Duodenal mucosa (tissue), 2 donors: ENCODE results near the gene SLC27A4.
"Not testable (repeated sequence)": the region's sequence is repeated elsewhere in the genome, so short reads cannot be mapped to it uniquely, and the experiment has no call there.

Experiments used
- H3K27ac ChIP-seq: one replicate; pipeline ENCODE4 v1.7.0; 2013; ENCODE audit warnings: low read depth, low read length
- H3K27me3 ChIP-seq, 2 donors: one replicate each; pipeline ENCODE4 v1.7.0; 2013; ENCODE audit warnings: low read length in 2 of 2, control low read depth in 1 of 2; ENCODE audit not compliant: insufficient read depth in 2 of 2, control insufficient read depth in 1 of 2
- H3K36me3 ChIP-seq, 2 donors: one replicate each; pipeline ENCODE4 v1.7.0; 2013; ENCODE audit warnings: low read length in 2 of 2, control low read depth in 1 of 2; ENCODE audit not compliant: insufficient read depth in 2 of 2, control insufficient read depth in 1 of 2
- H3K4me1 ChIP-seq, 2 donors: one replicate each; pipeline ENCODE4 v1.7.0; 2013; ENCODE audit warnings: low read length in 2 of 2, control low read depth in 1 of 2; ENCODE audit not compliant: insufficient read depth in 2 of 2, control insufficient read depth in 1 of 2
- H3K4me3 ChIP-seq, 2 donors: one replicate each; pipeline ENCODE4 v1.7.0; 2013; ENCODE audit warnings: low read length in 2 of 2, low read depth in 1 of 2
- H3K9ac ChIP-seq, 2 donors: one replicate each; pipeline ENCODE4 v1.7.0; 2013; ENCODE audit warnings: low read length in 2 of 2, low read depth in 1 of 2
- H3K9me3 ChIP-seq, 2 donors: one replicate each; pipeline ENCODE4 v1.7.0; 2013; ENCODE audit warnings: low read length in 2 of 2, control low read depth in 1 of 2; ENCODE audit not compliant: control insufficient read depth in 1 of 2

SLC27A4 gene

DNA sequence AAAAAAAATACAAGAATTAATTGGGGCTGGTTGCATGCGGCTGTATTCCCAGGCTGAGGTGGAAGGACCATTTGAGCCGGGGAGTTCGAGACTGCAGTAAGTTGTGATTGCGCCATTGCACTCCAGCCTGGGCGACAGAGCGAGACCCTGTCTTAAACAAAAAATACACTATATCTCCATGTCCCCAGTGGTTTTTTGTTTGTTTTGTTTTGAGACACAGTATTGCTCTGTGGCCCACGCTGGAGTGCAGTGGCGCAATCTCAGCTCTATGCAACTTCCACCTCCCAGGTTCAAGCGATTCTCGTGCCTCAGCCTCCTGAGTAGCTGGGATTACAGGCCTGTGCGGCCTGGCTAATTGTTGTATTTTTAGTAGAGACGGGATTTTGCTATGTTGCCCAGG is 16.5 kb upstream of the SLC27A4 start:
- Histone ChIP-seq H3K36me3 (peaks cover 22 to 31% of the 10 kb centered on the region in 2 donors), H3K9ac (peak overlapping the region; percentile 74 to 100), H3K9me3 (no peaks in the 10 kb centered on the region), H3K4me1 (peaks cover 31 to 43% of the 10 kb centered on the region in 2 donors), H3K27me3 (no peaks in the 10 kb centered on the region), H3K27ac (no peak overlapping the region), H3K4me3 (peak overlapping the region; percentile 98 to 99)

DNA sequence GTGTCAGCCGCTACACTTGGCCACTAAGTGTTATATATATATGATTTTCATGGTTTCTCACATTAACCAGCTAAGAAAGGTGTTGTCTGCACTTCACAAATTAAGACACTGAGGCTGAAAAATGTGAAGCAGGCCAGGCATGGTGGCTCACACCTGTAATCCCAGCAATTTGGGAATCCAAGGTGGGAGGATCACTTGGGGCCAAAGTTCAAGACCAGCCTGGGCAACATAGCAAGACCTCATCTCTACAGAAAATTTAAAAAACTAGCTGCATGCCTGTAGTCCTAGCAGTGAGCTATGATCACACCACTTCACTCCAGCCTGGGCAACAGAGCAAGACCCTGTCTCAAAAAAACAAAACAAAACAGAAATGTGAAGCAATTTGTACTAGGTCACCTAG is 15.9 kb upstream of the SLC27A4 start:
- H3K9ac ChIP-seq = no peak overlapping the region
- H3K36me3 ChIP-seq = peaks cover 22 to 29% of the 10 kb centered on the region in 2 donors
- H3K27me3 ChIP-seq = no peaks in the 10 kb centered on the region
- peaks cover 31 to 44% of the 10 kb centered on the region in 2 donors for H3K4me1 ChIP-seq
- no peaks in the 10 kb centered on the region for H3K9me3 ChIP-seq
- no peak overlapping the region for H3K27ac ChIP-seq
- H3K4me3 ChIP-seq = no peak overlapping the region

DNA sequence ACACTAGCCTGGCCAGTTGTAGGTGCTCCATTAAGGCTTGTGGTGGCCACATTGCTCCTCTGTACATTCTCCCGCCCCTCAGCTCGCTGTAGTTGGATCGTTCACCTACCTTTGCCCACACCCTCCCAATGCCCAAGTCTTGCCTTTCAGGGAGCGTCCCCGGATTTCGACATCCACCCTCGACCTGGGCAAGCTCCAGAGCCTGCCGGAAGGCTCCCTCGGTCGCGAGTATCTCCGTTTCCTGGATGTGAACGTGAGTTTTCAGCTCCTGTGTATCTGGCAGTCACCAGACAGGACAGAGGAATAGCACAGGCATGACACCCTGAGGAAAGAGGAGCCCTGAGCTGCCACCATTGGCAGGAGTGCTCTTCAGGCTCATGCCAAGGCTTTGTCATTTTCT is 14.7 kb upstream of the SLC27A4 start:
- Histone ChIP-seq H3K9ac (no peak overlapping the region), H3K27ac (no peak overlapping the region), H3K27me3 (no peaks in the 10 kb centered on the region), H3K9me3 (no peaks in the 10 kb centered on the region), H3K4me3 (no peak overlapping the region), H3K4me1 (peaks cover 36 to 44% of the 10 kb centered on the region in 2 donors), H3K36me3 (peaks cover 22 to 28% of the 10 kb centered on the region in 2 donors)

DNA sequence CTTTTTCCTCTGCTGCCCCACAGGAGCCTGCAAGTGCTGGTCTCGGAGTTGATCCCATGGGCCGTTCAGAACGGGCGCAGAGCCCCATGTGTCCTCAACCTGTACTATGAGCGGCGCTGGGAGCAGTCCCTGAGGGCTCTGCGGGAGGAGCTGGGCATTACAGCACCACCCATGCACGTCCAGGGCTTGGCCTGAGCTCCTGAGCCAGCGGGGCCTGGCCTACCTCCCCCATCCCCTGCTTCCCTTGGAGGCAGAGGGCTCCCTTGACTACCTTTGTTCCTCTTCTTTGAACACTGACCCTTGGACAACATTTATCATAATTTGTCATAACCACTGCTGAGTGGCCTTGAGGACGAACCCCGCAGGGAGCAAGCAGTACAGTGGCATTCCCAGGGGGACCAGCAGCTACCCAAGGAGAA is 6.9 kb upstream of the SLC27A4 start:
- H3K4me1 ChIP-seq = peaks cover 25 to 28% of the 10 kb centered on the region in 2 donors
- no peak overlapping the region for H3K27ac ChIP-seq
- no peaks in the 10 kb centered on the region for H3K9me3 ChIP-seq
- H3K36me3 ChIP-seq = peaks cover 0 to 23% of the 10 kb centered on the region in 2 donors
- no peaks in the 10 kb centered on the region for H3K27me3 ChIP-seq
- no peak overlapping the region for H3K4me3 ChIP-seq
- no peak overlapping the region for H3K9ac ChIP-seq

DNA sequence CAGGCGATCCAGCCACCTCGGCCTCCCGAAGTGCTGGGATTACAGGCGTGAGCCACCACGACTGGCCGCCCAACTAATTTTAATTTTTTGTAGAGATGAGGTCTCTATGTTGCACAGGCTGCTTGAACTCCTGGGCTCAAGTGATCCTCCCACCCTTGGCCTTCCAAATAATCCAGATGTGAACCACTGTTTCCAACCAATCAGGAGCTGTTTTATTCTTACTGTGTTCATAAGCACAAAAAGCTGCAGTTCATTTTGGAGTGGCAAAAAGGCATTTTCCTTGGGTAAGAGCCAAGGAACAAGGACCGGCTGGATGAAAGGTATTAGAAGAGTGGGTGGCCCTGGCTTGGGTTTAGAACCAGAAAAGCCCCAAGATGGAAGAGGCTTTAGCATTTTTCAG is 5.2 kb upstream of the SLC27A4 start:
- H3K27me3 ChIP-seq = no peaks in the 10 kb centered on the region
- no peak overlapping the region for H3K9ac ChIP-seq
- H3K9me3 ChIP-seq = no peaks in the 10 kb centered on the region
- no peak overlapping the region for H3K27ac ChIP-seq
- H3K36me3 ChIP-seq = peaks cover 0 to 23% of the 10 kb centered on the region in 2 donors
- H3K4me1 ChIP-seq = peaks cover 24 to 26% of the 10 kb centered on the region in 2 donors
- no peak overlapping the region for H3K4me3 ChIP-seq

DNA sequence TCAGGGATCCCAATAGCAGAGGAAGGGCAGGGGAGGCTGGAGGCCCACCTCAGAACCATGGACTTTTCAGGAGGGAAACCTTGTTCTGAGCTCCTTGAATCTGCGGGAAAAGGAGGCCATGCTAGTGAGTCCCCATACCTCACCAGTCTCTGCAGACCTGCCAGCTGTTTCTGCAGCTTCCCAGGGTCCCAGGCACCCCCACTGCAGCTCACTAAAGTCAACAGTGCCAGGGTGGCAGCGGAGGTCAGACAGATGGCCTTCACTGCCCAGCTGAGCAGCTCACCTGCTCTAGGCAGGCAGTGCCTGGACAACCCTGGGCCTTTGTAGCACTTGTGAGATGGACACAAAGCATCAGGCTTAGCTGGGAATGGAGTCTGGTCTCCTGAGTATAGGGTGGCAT is 4.4 kb upstream of the SLC27A4 start:
- Histone ChIP-seq H3K4me1 (peaks cover 24 to 28% of the 10 kb centered on the region in 2 donors), H3K36me3 (peaks cover 0 to 23% of the 10 kb centered on the region in 2 donors), H3K4me3 (no peak overlapping the region), H3K27me3 (no peaks in the 10 kb centered on the region), H3K27ac (no peak overlapping the region), H3K9ac (no peak overlapping the region), H3K9me3 (no peaks in the 10 kb centered on the region)

DNA sequence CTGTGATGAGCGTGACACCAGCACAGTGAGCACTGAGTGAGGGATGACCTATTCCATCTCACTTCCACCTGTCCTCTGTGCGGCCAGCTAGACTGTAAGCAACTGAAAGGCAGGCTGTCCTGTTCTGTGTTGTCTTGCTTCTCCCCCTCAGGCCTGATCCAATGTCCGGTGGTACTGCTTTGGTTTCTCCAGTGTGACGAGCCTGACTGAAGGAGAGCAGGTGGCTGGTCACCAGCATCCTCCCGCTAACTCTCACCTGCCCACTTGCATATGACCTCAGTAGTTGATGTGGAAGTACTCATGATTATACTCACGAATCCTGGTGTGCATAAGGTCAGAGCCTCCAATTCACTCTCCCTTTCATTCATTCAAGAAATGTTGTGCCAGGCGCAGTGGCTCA is 2.4 kb upstream of the SLC27A4 start:
- Histone ChIP-seq H3K27me3 (no peaks in the 10 kb centered on the region), H3K36me3 (peaks cover 0 to 17% of the 10 kb centered on the region in 2 donors), H3K27ac (no peak overlapping the region), H3K4me1 (peaks cover 17 to 25% of the 10 kb centered on the region in 2 donors), H3K4me3 (no peak overlapping the region), H3K9ac (no peak overlapping the region), H3K9me3 (no peaks in the 10 kb centered on the region)

DNA sequence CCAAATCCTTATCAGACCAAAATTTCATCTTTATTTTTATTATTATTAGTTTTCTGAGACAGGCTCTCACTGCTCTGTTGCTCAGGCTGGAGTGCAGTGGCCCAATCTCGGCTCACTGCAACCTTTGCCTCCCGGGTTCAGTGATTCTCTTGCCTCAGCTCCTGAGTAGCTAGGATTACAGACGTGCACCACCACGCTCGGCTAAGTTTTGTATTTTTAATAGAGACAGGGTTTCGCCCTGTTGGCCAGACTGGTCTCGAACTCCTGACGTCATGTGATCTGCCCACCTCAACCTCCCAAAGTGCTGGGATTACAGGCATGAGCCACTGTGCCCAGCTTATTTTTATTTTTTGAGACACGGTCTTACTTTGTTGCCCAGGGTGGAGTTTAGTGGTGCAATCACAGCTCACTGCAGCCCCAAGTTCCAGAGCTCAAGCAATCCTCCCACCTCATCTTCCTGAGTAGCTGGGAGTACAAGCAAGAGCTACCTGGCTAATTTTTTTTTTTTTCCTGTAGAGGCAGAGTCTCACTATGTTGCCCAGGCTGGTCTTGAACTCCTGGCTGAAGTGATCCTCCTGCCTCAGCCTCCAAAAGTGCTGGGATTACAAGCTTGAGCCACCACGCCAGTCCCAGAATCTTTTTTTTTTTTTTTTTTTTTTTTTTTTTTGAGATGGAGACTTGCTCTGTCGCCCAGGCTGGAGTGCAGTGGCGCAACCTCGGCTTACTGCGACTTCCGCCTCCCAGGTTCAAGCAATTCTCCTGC is 1.3 kb upstream of the SLC27A4 start:
- not testable (repeated sequence) for H3K27me3 ChIP-seq, H3K4me3 ChIP-seq, H3K9me3 ChIP-seq, H3K27ac ChIP-seq, H3K9ac ChIP-seq
- peaks cover 4 to 17% of the 10 kb centered on the region in 2 donors for H3K36me3 ChIP-seq
- H3K4me1 ChIP-seq = peaks cover 13 to 22% of the 10 kb centered on the region in 2 donors

DNA sequence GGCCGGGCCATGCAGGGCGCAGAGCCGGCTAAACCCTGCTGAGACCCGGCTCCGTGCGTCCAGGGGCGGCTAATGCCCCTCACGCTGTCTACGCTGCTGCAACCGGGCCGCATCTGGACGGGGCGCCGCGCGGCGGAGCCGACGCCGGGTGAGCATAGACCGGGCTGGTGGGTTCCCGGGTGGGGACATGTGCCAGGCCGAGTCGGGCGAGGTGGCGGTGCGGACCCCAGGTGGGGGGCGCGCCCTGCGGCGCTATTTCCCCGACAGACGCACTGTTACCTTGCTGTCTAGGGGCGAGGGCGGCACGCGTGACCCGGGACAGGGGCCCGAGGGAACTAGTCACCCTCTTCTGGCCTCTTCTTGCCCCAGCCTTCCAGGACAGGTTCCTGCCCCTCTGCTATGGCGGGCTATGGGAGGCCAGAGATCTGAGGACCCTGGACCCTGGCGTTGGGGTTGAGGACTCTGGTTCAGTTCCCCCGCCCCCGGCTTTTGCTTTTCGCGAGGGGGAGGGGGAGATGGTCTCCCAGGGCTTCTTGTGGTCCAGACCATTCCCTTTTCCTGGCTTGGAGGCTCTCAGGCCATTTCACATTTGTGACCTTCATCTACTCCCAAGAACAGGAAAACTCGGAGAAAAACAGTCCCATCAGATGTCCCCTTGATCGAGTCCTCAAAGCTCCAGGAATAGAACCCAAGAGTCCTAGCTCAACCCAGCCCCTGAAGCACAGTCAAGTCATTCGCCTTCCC is 536 bp downstream of the SLC27A4 start:
- no peaks in the 10 kb centered on the region for H3K9me3 ChIP-seq
- H3K27me3 ChIP-seq = no peaks in the 10 kb centered on the region
- peak overlapping the region; percentile 79 to 82 for H3K4me3 ChIP-seq
- peaks cover 10 to 33% of the 10 kb centered on the region in 2 donors for H3K36me3 ChIP-seq
- peak overlapping the region; percentile 82 to 88 for H3K9ac ChIP-seq
- peak overlapping the region; percentile 44 for H3K27ac ChIP-seq
- peaks cover 13 to 22% of the 10 kb centered on the region in 2 donors for H3K4me1 ChIP-seq

DNA sequence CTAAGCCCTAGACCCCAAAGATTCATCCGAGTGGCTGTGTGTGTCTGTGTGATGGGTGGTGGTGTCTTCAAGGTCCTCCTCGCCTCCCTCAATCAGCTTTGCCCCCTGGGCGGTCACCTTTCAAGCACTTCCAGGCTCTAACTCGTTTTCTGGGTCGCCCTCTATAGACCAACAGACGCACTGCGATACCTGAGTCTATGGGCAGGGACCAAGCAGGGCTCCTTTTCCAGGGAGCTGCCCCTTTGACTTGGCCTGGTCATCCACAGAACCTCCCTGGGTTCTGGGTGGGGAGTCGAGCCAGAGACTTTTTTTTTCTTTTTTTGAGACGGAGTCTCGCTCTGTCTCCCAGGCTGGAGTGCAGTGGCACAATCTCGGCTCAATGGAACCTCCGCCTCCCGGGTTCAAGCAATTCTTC is 1.1 kb downstream of the SLC27A4 start:
- Histone ChIP-seq H3K27me3 (no peaks in the 10 kb centered on the region), H3K27ac (peak overlapping the region; percentile 44), H3K4me1 (peaks cover 13 to 22% of the 10 kb centered on the region in 2 donors), H3K4me3 (peak overlapping the region; percentile 79 to 82), H3K9me3 (no peaks in the 10 kb centered on the region), H3K9ac (peak overlapping the region; percentile 82 to 88), H3K36me3 (peaks cover 10 to 34% of the 10 kb centered on the region in 2 donors)
